Stimulated activated CD8-positive, alpha-beta memory T cell treated with anti-CD3 and anti-CD28 coated beads, Interleukin-12 subunit alpha, Interleukin-12 subunit beta, amount 100 ng/mL, for 24 hours (primary cell): ENCODE data around the gene TNFAIP8.
"Not testable (repeated sequence)": the region's sequence is repeated elsewhere in the genome, so short reads cannot be mapped to it uniquely, and the experiment has no call there.

Experiments used
- DNase-seq: peaks from one replicate; pipeline ENCODE4 v3.0.0-alpha.2; 2020; ENCODE audit errors: extremely low read depth

Gene TNFAIP8

GRCh38 chr5:119395080-119395836, 39.4 kb downstream of the TNFAIP8 start:
- no peak for DNase-seq

DNA sequence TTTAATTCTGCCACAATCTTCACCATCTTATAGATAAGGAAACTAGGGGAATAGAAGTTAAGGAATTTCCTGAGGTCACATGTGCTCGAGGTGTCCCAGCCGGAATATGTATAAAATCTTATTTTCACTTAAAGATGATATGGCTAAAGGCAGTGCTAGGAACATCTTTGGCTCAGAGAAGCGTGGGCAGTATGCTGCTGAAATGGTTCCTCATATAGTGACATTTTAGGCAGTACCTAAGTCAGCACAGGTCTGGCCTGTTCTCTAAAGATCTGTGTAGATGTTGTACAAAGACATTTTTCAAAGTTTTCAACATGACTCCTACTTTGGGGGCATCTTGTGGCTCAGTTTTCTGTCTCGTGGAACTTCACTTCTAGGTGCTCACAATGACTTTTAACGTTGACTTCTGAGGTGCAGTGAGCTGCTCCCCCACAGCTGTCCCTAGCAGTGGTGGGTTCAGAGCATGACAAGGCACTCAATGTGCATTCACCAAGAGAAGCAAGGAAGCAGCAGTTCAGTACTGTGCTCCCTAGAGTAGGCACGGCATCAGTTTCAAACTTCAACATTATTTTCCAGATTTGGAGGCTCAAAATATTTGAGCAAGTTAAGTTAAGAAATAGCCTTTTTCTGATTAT, 40.3 kb downstream of the TNFAIP8 start:
- DNase-seq: no peak

- no peak for DNase-seq
Observed at GRCh38 chr5:119397518-119398380, 41.9 kb downstream of the TNFAIP8 start.

DNA sequence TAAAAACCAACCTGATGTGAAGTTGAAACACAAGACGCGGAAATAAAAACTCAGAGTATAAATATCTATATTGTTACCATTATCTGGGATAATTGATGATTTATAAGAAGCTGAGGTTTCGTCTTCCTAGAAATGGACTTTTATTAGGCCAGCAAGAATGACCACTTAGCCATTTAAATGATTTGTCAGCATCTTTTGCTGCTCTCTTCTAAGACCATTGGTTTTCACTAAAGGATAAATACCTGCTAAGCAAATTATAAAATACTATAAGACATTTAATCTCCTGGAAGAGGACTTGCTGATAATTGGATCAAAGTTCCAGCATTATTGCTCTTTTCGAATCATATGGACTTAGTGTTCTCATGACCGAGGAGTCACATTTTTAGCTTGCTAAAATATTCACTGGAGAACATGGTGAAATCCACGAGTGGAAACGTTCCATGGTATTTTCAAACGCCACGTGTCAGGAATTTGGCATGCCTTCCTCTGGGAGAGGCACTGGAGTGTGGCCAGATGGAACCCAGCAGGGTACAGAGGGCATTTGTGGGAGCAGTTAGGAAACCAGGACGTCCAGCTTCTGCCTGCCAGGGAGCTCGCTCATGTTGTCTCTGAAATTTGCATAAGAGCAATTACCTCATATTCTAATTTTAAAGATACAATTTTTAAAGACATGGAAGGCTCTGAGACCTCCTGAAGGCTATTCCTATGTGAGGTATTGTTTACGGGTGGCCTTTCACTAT, 43.1 kb downstream of the TNFAIP8 start:
- no peak for DNase-seq

DNA sequence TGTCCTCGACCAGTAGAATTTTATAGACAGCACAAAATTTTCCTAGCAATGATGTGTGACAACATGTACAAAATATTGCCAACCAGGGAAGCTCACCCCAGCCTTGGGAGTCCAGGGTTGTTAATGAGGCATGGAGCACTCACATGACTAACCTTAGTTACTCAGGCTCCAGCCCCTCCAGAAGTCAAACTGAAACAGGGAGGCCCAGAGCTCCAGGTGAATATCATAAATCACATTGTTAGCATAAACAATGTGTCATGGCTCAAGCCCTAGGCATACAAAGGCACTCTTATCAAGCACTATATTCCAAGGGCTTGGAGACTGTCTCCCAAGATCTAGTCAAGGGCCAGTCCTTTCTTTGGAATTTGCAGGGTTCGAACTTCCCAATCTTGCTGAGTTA, 44.4 kb downstream of the TNFAIP8 start:
- DNase-seq: no peak

DNA sequence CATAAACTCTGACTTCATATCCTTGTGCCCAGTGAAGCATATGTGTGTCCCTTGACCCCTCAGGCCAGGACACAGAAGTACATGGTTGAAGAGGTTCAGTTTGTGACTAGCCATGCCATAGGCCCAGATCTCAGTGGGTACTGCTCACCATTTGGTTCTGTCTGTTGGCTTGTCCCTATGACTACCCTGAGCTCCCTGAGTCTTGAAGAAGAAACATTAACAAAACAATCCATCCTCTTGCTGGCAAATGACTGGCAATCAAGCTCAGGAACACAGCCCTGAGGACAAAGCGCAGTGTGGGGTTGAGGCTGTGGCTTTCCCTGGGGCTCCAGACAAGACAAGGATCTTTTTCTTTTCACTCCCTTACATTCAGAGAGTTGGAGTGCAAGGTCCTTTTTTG, 46.3 kb downstream of the TNFAIP8 start:
- DNase-seq: no peak

DNA sequence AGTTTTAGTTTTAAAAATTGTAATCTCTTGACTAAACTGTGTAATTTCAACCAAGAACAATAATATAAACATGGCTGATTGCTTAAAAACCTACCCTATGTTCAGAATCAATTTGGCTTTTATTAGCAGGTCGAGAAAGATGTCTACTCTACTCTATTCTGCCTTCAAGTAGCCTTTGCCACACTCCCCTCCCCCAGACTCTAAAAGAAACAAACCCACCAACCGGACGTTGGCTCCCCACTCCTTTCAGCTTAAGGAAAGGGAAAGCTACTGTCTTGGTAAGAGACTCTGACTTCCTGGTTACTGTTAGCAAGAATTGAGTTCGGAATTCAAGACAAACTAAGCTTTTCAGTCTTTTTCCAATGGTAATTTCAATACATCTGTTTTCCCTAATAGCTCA, 46.7 kb downstream of the TNFAIP8 start:
- no peak for DNase-seq

DNA sequence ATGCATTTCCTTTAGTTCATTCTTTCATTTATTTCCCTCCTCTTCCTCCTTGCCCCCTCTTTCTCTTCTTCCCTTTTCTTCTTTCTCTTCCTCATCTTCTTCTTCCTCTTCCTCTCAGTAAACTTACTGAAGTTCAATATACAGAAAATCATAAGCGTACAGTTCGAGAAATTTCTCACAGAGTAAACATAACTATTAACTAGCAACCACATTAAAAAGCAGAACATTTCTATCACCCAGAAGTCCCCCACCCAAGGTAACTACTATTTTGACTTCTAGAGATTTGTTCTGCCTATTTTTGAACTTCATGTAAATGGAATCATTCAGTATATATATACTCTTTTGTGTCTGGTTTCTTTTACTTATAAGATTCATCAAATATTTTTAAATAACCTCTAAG, 48.2 kb downstream of the TNFAIP8 start:
- DNase-seq: no peak

DNA sequence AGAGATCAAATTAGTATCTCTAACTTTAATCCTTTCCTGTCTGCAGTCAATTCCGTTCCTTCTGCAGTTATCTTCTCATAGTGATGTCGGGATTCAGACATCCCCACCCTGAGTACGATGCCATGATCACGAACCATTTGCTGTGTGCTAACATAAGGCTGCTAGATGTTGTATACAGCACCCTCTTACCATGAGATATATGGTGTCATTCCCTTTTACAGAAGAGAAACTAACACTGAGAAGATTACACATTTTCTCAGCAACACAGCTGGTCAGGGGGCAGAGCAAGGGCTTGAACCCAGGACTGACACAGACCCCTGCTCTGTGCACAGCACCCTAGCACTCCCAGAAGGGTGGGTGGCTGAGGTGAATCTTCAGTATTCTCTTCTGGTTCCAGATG, 49.6 kb downstream of the TNFAIP8 start:
- DNase-seq: no peak

DNA sequence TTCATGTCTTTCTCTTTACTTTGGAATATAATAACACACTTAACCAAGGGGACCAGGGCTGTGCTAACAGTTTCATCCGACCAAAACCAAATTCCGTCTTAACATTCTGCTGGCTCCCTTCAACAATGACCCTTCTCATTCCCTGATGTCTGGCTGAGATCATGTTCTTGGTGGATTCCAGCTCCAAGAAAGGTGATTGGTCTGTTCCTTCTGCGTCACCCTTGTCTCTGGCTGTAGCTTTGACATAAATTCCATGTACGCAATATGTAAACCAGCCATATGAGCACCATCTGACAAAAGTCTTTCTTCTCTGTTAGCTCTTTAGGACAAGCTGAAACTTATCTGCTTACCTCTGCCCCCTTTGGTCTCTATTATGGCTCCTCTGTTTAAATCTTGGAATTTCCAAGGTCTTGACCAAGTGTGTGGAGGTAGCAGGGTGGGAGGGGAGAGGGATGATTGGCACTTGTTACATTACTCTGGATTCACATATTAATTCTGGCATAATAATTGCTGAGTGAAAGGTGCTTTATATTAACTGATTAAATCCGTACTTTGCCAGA, 50.8 kb downstream of the TNFAIP8 start:
- DNase-seq: no peak

DNA sequence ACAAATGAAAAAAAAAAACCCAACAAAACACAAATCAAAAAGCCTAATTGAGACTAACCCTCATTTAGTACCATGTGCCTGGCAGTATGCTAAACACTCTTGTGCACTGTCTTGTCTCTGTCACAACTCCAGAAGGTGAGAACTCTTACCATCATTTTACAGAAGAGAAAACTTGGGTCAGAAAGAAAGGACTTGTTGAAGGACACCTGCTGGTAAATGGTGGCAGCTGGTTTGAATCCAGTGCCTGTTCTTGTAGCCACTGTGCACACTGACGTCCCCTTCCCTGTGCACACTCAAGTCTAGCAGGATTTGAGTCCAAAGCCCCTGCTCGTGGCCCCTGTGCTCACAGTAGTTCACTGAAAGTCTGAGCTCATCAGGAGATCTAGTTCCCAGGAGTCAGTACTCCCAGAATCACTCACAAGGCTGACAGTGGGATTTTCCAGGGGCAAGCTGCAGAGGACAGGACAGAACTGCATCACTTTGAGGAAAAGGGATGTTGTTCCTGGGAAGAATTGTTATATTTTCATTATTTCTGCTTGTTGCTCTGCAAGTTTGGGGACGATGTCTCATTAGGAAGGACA, 53.5 kb downstream of the TNFAIP8 start:
- no peak for DNase-seq

DNA sequence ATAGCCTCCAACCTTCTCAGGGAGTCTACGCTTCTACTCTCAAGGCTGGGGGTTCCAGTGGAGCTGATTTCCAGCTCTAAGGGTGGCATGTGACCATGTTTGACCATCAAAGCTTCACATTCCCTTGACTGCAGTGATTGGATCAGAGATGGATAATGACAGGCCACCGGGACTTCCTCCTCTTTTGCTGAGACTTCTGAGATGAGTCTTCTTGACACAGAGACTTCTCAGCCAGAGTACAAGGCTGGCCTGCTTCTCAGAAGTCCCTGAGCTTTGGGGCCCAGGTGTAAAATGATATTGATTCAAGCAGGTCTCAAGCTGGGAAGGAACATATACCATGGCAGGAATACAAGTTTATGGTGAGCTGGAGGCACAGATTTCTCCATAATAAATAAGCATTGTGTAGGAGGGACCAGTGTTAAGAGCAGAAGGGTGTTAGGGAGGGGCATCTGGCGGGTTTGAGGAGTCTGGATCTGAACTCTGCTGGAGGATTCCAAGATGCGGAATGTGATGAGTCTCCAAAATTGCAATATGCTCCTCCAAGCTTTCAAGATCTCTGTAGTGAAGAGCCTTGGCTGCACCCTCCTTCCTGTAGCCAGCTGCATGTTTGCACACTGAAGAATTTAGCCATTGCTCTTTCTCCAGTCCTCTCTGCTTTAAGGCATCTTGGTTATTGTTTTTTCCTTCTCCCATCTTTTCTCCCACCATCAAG, 54.8 kb downstream of the TNFAIP8 start:
- no peak for DNase-seq

GRCh38 chr5:119411361-119412278, 55.8 kb downstream of the TNFAIP8 start:
- no peak for DNase-seq

- DNase-seq: no peak
Observed at GRCh38 chr5:119412279-119413227, 56.7 kb downstream of the TNFAIP8 start.

DNA sequence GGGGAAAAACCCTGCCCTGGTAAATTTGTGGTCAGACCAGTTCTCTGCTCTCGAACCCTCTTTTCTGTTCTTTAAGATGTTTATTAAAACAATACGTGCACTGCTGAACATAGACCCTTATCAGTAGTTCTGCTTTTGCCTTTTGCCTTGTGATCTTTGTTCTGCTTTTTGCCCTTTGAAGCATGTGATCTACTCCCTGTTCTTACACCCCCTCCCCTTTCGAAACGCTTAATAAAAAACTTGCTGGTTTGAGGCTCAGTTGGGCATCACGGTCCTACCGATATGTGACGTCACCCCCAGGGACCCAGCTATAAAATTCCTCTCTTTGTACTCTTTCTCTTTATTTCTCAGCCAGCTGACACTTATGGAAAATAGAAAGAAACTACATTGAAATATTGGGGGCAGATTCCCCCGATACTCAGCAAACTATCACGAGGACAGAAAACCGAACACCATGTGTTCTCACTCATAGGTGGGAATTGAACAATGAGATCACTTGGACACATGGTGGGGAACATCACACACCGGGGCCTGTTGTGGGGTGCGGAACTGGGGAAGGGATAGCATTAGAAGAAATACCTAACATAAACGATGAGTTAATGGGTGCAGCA, 58.4 kb downstream of the TNFAIP8 start:
- DNase-seq: not testable (repeated sequence)

GRCh38 chr5:119417891-119418605, 62.2 kb downstream of the TNFAIP8 start:
- no peak for DNase-seq

GRCh38 chr5:119418606-119419100, 62.8 kb downstream of the TNFAIP8 start:
- no peak for DNase-seq
